Large intestine (tissue), 3 donors: Measurements from ENCODE around the gene OIT3. TPM values are rescaled to one million over a fixed set of nuclear protein-coding genes. Genes with fewer than 3 reads are reported as not detected.
"Not testable (repeated sequence)": the region's sequence is repeated elsewhere in the genome, so short reads cannot be mapped to it uniquely, and the experiment has no call there.

Experiments used
- DNase-seq, 2 donors: peaks; one replicate each; pipeline versions ENCODE4 v3.0.0 to v3.0.0-alpha.2; 2013
- H3K27ac ChIP-seq: one replicate; pipeline ENCODE4 v1.5.1; 2013; ENCODE audit warnings: low read length
- H3K27me3 ChIP-seq: 2 replicates; pipeline ENCODE4 v1.6.1; 2013; ENCODE audit warnings: low read length; ENCODE audit not compliant: control insufficient read depth, insufficient read depth
- H3K36me3 ChIP-seq: 2 replicates; pipeline ENCODE4 v1.6.1; 2013; ENCODE audit warnings: low read length; ENCODE audit not compliant: control insufficient read depth, insufficient read depth
- H3K4me1 ChIP-seq: one replicate; pipeline ENCODE4 v1.6.1; 2013; ENCODE audit warnings: low read length; ENCODE audit not compliant: control insufficient read depth, insufficient read depth
- H3K4me3 ChIP-seq: one replicate; pipeline ENCODE4 v1.5.1; 2013; ENCODE audit warnings: low read length
- H3K9me3 ChIP-seq: one replicate; pipeline ENCODE4 v1.6.1; 2013; ENCODE audit warnings: mild to moderate bottlenecking, low read depth, low read length, moderate library complexity; ENCODE audit not compliant: control insufficient read depth
- WGBS: methylation state at CpG from one replicate; pipeline ENCODE4 v1.1.5; 2013; ENCODE audit warnings: low lambda C conversion rate; ENCODE audit not compliant: insufficient coverage; 5-methylcytosine and 5-hydroxymethylcytosine counted together
- polyA plus RNA-seq: library from polyadenylated mRNA; unstranded; fragments of 120-200 nt; gene quantifications from one replicate; pipeline ENCODE4 v1.2.1, GENCODE V29; 2013

The OIT3 gene
- polyA plus RNA-seq, 1 donor, result 9.9 TPM

GRCh38 chr10:72917803-72918332 is 24.3 kb downstream of the OIT3 start:
- not testable (repeated sequence) for H3K4me1 ChIP-seq, DNase-seq, H3K27ac ChIP-seq, H3K4me3 ChIP-seq, H3K9me3 ChIP-seq, H3K36me3 ChIP-seq, H3K27me3 ChIP-seq
- 100% methylated on average over 1 of the region's 2 CpGs for WGBS

DNA sequence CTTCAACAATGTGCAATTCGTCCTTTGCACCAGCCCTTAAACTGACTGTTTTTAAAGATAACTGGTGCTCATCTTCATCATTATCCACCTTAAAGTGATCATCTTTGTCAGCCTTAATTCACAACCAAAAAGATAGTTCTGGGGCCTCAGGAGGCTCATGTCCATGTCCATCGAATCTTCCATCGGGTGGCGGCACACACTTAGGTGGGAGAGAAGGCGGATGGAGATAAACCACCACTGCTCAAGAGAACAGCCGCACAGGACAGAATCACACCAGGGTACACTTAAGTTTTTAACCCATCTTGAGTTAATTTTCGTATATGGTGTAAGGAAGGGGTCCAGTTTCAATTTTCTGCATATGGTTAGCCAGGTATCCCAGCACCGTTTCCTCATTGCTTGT is 24.8 kb downstream of the OIT3 start:
- Histone ChIP-seq H3K4me3 (no peak overlapping the region), H3K27ac (no peak overlapping the region), H3K9me3 (peaks cover 9% of the 10 kb centered on the region), H3K36me3 (no peaks in the 10 kb centered on the region), H3K27me3 (no peaks in the 10 kb centered on the region), H3K4me1 (no peaks in the 10 kb centered on the region)
- DNase-seq, result no peak
- 93% methylated on average over 3 of the region's 8 CpGs for WGBS

DNA sequence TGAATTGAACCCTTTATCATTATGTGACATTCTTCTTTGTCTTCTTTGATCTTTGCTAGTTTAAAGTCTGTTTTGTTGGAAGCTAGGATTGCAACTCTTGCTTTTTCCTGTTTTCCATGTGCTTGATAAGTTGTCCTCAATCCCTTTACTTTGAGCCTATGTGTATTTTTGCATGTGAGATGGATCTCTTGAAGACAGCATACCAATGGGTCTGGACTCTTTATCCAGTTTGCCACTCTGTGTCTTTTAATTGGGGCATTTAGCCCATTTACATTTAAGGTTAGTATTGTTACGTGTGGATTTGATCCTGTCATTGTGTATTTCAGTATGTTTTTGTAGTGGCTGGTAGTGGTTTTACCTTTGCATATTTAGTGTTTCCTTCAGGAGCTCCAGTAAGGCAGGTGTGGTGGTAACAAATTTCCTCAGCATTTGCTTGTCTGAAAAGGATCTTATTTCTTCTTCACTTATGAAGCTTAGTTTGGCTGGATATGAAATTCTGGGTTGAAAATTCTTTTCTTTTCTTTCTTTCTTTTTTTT is 27.7 kb downstream of the OIT3 start:
- not testable (repeated sequence) for H3K4me3 ChIP-seq, H3K27ac ChIP-seq, H3K27me3 ChIP-seq, H3K9me3 ChIP-seq, H3K4me1 ChIP-seq, H3K36me3 ChIP-seq, DNase-seq
- WGBS, result no CpG with 5 or more reads among the region's 1 CpG

- no peak for DNase-seq
- no CpG with 5 or more reads among the region's 13 CpGs for WGBS
- Histone ChIP-seq H3K27ac (no peak overlapping the region), H3K27me3 (no peaks in the 10 kb centered on the region), H3K36me3 (no peaks in the 10 kb centered on the region), H3K9me3 (peaks cover 5% of the 10 kb centered on the region), H3K4me1 (no peaks in the 10 kb centered on the region), H3K4me3 (no peak overlapping the region)
Observed at GRCh38 chr10:72924351-72924750, 30.8 kb downstream of the OIT3 start.

DNA sequence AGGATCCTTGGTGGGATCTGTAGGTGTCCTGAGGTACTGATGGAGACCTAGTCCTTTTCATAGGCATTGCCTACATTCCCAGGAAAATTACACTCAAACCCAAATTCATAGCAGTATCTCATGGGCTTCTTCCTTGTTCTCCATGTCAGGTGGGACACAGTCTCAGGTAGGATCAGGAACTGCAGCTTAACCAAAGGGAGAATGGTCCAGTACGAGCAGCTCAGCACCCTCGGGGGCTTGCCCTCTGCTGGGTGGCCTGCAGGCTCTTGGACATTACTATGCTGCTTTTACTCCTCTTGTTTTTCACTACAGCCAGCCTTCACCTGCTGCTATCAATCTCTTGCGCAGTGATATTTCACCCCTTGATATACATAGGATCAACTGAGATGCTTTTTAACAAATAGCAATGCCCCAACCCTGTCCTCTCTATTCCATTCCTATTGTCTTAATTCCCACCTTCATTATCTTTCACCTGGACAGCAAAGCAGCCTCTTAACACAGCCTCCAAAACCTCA is 32.5 kb downstream of the OIT3 start:
- no peak overlapping the region for H3K27ac ChIP-seq
- WGBS, result 100% methylated on average over 1 of the region's 3 CpGs
- H3K4me1 ChIP-seq, result no peaks in the 10 kb centered on the region
- H3K27me3 ChIP-seq, result no peaks in the 10 kb centered on the region
- H3K9me3 ChIP-seq, result peaks cover 5% of the 10 kb centered on the region
- no peak overlapping the region for H3K4me3 ChIP-seq
- no peaks in the 10 kb centered on the region for H3K36me3 ChIP-seq
- DNase-seq, result no peak

DNA sequence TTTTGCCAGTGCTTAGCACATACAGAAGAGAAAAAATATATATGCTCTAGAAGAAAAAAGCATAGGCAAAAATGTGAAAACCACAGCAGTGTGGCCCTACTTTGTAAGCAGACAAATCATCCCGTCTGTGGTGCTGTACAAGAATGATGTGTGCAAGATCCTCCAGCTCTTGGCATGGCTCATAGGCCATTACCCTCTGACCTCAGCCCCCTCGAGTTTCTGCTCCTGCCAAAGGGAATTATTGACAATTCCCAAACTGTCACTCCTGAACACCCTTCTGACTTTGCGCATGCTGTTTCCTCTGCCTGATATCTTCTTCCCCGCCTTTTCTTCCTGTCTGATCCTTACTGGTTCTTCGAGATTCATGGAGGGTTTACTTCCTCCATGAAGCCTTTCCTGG is 33.9 kb downstream of the OIT3 start:
- no peaks in the 10 kb centered on the region for H3K4me1 ChIP-seq
- H3K36me3 ChIP-seq, result peaks cover 12% of the 10 kb centered on the region
- DNase-seq, result no peak
- H3K27me3 ChIP-seq, result no peaks in the 10 kb centered on the region
- no peaks in the 10 kb centered on the region for H3K9me3 ChIP-seq
- no peak overlapping the region for H3K4me3 ChIP-seq
- no peak overlapping the region for H3K27ac ChIP-seq
- 81% methylated on average over 3 of the region's 5 CpGs for WGBS

DNA sequence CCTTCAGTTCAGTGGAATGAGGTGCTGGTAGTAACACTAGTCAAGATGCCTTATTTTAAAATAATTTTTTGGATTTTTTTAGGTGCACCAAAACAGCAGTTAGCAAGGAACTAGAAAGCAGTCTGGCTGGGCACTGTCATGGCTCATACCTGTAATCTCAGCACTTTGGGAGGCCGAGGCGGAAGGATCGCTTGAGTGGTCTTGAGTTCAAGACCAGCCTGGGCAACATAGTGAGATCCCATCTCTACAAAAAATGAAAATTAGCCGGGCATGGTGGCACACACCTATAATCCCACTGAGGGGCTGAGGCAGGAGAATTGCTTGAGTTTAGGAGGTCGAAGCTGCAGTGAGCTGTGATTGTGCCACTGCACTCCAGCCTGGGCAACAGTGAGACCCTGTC is 35.3 kb downstream of the OIT3 start:
- DNase-seq, result no peak
- Histone ChIP-seq H3K4me3 (no peak overlapping the region), H3K9me3 (no peaks in the 10 kb centered on the region), H3K27me3 (no peaks in the 10 kb centered on the region), H3K27ac (no peak overlapping the region), H3K4me1 (no peaks in the 10 kb centered on the region), H3K36me3 (peaks cover 15% of the 10 kb centered on the region)
- WGBS, result 83% methylated on average over 1 of the region's 5 CpGs

DNA sequence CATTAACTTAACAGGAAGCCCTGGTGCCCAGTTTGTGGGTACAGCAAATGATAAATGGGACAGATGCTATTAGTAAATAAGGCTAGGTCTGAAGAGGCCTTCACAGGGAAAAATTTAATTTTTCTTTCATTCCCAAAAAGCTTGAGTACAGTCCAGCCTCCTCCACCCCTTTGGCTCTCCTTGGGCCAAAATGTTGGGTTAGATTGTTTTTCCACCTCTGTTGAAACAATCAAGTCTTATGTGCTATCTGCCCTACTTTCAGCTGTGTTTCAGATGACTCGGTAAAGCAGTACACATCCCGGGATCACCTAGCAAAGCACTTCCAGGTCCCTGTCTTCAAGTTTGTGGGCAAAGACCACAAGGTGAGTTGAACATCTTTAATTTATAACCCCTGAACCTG is 36.7 kb downstream of the OIT3 start:
- DNase-seq, result no peak
- H3K27ac ChIP-seq, result no peak overlapping the region
- H3K4me3 ChIP-seq, result no peak overlapping the region
- H3K27me3 ChIP-seq, result no peaks in the 10 kb centered on the region
- no CpG with 5 or more reads among the region's 2 CpGs for WGBS
- H3K9me3 ChIP-seq, result no peaks in the 10 kb centered on the region
- no peaks in the 10 kb centered on the region for H3K4me1 ChIP-seq
- peaks cover 28% of the 10 kb centered on the region for H3K36me3 ChIP-seq

DNA sequence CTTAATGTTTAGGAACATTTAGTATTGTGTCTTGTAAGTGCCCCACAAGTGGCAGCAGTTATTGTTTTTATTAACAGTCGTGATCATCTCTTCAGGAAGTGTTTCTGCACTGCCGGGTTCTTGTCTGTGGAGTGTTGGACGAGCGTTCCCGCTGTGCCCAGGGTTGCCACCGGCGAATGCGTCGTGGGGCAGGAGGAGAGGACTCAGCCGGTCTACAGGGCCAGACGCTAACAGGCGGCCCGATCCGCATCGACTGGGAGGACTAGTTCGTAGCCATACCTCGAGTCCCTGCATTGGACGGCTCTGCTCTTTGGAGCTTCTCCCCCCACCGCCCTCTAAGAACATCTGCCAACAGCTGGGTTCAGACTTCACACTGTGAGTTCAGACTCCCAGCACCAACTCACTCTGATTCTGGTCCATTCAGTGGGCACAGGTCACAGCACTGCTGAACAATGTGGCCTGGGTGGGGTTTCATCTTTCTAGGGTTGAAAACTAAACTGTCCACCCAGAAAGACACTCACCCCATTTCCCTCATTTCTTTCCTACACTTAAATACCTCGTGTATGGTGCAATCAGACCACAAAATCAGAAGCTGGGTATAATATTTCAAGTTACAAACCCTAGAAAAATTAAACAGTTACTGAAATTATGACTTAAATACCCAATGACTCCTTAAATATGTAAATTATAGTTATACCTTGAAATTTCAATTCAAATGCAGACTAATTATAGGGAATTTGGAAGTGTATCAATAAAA is 38.9 kb downstream of the OIT3 start:
- Histone ChIP-seq H3K27me3 (no peaks in the 10 kb centered on the region), H3K4me1 (no peaks in the 10 kb centered on the region), H3K27ac (no peak overlapping the region), H3K9me3 (no peaks in the 10 kb centered on the region), H3K36me3 (peaks cover 34% of the 10 kb centered on the region), H3K4me3 (no peak overlapping the region)
- no CpG with 5 or more reads among the region's 20 CpGs for WGBS
- no peak for DNase-seq

- H3K9me3 ChIP-seq, result no peaks in the 10 kb centered on the region
- no peaks in the 10 kb centered on the region for H3K27me3 ChIP-seq
- no peaks in the 10 kb centered on the region for H3K4me1 ChIP-seq
- H3K27ac ChIP-seq, result no peak overlapping the region
- no peak for DNase-seq
- H3K36me3 ChIP-seq, result peaks cover 44% of the 10 kb centered on the region
- WGBS, result no CpG with 5 or more reads among the region's 6 CpGs
- H3K4me3 ChIP-seq, result no peak overlapping the region
Observed at GRCh38 chr10:72935361-72935760, 41.8 kb downstream of the OIT3 start.
